ENCODE results near the gene GPR149. TPM values are rescaled to one million over a fixed set of nuclear protein-coding genes. Genes with fewer than 3 reads are reported as not detected.

Gene GPR149
- total and polyA plus RNA-seq, 5 experiments from 2014 or later: not detected

DNA sequence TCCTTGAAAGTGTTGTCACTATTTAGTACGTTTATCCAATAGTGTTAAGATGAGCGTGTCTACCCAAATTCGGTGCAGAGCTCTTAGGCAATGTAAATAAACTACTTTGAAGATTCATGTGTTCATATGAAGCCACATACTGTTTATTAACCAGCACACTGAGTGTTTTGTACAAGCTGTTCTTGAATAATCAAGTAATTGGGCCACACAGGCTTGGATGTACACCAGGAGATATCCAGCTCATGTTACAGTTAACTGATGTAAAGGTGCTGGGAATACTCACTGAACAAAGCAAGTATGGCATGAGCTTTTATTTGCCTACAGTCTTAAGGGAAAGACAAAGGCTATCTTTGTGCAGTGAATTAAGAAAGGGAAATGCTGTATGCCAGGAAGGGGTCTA is 105.1 kb downstream of the GPR149 start:
- peak in 1 of 2 donors; percentile 1 for ATAC-seq

DNA sequence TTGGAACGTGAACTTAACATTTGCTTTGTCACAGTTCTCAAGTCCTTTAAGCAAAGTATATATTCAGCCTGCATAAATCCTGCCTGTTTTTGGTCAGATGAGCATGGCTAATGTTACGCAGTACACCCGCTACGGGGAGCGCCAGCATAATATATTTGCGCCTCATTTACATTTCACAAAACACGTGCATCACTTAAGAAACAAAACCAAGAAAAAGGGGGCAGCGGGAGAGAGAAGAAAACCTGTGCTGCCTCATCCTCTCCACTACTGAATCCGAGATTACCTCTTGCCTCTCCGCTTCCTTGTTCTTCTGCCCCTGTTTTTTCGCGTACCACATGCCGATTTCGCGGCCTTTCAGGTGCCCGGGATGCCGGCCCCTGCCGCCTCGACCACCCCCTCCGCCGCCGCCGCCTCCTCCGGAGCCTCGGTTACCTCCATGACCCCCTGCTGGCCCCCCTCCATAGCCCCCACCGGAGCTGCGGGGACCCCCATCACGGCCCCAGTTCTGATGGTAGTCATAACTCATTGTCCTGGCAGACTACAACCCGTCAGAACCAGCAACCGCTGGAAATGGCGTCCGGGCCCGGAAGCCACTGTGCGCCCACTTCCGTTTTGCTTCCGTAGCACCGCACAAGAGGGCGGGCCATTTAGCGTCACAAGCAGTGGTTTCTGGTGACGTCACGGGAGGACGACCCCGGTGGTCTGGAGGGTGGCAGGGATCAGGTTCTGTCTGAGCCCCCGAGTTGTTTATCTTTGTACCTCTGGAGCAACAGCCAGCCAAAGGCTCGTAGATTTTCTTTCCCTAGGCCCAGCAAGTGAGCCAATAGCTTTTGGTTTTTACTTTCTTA is 105.9 kb downstream of the GPR149 start, which contains the start of gene DHX36:
Gene DHX36, minus strand, starts transcription at position 597 of the 848 bp plus-strand sequence. Its CDS starts 71 bp downstream, at position 526.
- POLR2A ChIA-PET: interaction anchor here (0.6 to 0.8 kb wide), 4 partner anchors 21 to 1530 kb away, joined by 3 to 4 read pairs (median 4); no protein-coding TSS in a partner anchor
- Mint-ChIP-seq H3K27ac (peak within 1 kb of the TSS in 9 of 10 donors; percentile 94 to 100 (median 99)), H3K4me1 (peaks cover 6 to 36% (median 13%) of the 10 kb centered on the region in 4 donors), H3K9me3 (no peaks in the 10 kb centered on the region), H3K4me3 (peak within 1 kb of the TSS in 7 of 10 donors; percentile 94 to 100 (median 97)), H3K27me3 (peaks cover 0 to 4% (median 1%) of the 10 kb centered on the region in 5 donors), H3K36me3 (peaks cover 0 to 8% (median 8%) of the 10 kb centered on the region in 3 donors)
- DNase-seq (peak; percentile 80 to 97 (median 94)), ATAC-seq (peak; percentile 87 to 91)

More for the DNA sequence above, 105.1 kb downstream of the GPR149 start:
- Mint-ChIP-seq H3K4me3 (peak overlapping the region in 7 of 10 donors; percentile 94 to 100 (median 97)), H3K4me1 (peaks cover 6 to 36% (median 13%) of the 10 kb centered on the region in 4 donors), H3K27ac (peak overlapping the region in 9 of 10 donors; percentile 94 to 100 (median 99)), H3K36me3 (peaks cover 0 to 8% (median 8%) of the 10 kb centered on the region in 3 donors), H3K9me3 (no peaks in the 10 kb centered on the region), H3K27me3 (peaks cover 0 to 4% (median 1%) of the 10 kb centered on the region in 5 donors)
- no peak for DNase-seq
- POLR2A ChIA-PET: no interaction called here

DNA sequence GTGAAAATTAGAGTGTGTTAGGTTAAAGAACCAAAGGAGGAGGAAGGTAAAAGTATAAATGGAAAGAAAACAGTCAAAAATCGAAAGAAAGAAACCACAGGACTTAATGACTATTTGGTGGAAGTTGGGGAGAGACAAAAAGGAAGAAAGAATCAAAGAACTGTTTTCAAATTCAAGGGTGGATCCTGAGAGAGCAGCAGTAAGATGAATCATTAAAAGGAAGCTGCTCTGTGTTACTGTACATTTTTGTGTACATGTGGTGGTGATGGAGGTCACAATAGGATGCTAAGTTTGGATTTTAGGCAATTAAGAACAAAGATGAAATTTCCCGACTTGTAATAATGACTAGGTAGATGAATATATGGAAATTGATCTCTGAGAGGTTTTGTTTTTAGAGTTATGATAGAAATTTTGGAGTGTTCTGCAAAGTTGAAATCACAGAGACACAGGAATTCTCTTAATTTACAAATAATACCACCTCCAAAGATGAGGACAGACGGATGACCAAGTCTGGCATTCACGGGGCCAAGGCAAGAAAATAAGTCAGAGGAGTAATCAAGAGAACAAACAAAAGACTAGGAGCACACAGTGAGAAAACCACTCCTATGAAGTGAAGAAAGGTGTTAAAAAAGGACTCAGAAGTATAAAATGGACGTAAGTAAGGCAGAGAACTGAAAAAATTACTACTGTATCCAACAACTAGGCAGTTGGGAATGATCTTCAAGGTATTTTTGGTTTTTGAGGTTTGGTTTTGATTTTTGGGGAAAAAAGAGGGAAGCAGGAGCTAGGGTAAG is 112.8 kb downstream of the GPR149 start:
- Mint-ChIP-seq H3K27ac (peak overlapping the region in 9 of 10 donors; percentile 8 to 73 (median 35)), H3K9me3 (no peaks in the 10 kb centered on the region), H3K27me3 (no peaks in the 10 kb centered on the region), H3K36me3 (peaks cover 0 to 58% (median 23%) of the 10 kb centered on the region in 3 donors), H3K4me3 (peak overlapping the region in 7 of 10 donors; percentile 22 to 68 (median 43)), H3K4me1 (peaks cover 0 to 27% (median 14%) of the 10 kb centered on the region in 4 donors)
- no peak for DNase-seq
- no peak for ATAC-seq
- POLR2A ChIA-PET: no interaction called here

DNA sequence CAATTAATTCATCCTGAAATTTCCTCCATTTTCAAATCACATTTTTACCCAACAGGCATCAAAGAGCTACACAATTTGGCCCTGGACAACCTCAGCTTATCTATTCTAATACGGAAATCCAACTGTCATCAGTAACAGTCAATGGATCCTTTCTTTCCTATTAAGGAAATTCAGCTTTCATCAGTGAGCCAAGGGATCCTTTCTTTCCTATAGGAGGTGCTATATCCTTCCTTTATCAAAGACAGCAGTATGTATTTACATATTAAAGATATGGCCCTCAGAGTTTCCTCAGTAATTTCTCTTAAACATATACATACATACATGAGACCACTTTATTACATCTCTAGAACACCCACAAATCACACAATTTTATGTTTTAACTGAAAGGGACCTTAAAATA is 115.8 kb downstream of the GPR149 start:
- POLR2A ChIA-PET: no interaction called here
- H3K36me3 Mint-ChIP-seq: peaks cover 0 to 68% (median 18%) of the 10 kb centered on the region in 3 donors

DNA sequence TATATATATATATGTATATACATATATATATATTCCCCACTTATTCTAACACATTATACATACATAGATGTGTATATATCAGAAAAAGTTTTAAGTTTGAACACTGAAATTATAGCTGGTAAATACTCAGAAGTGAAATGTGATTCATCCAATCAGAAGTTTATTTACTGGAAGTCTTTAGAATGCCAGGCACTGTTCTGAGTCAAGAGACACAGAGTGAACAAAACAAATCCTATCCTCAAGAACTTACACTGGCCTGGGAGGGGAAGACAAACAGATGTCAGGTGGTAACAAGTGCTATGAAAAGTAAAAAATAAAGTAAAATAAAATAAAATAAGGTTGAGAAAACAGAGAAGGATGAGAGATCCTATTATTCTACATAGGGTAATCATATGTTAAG is 119.2 kb downstream of the GPR149 start:
- DNase-seq (no peak), ATAC-seq (no peak)
- no peak overlapping the region for H3K27ac Mint-ChIP-seq
- no peaks in the 10 kb centered on the region for H3K27me3 Mint-ChIP-seq
- H3K4me1 Mint-ChIP-seq: peaks cover 8 to 24% (median 15%) of the 10 kb centered on the region in 4 donors
- no peak overlapping the region for H3K4me3 Mint-ChIP-seq
- POLR2A ChIA-PET: no interaction called here
- no peaks in the 10 kb centered on the region for H3K9me3 Mint-ChIP-seq
- peaks cover 0 to 80% (median 20%) of the 10 kb centered on the region in 3 donors for H3K36me3 Mint-ChIP-seq

More for the DNA sequence above, 115.8 kb downstream of the GPR149 start:
- peak overlapping the region in 3 of 10 donors; percentile 33 to 83 (median 61) for H3K27ac Mint-ChIP-seq
- peaks cover 0 to 16% (median 10%) of the 10 kb centered on the region in 4 donors for H3K4me1 Mint-ChIP-seq
- H3K27me3 Mint-ChIP-seq: no peaks in the 10 kb centered on the region
- no peaks in the 10 kb centered on the region for H3K9me3 Mint-ChIP-seq
- DNase-seq: no peak
- ATAC-seq: no peak
- no peak overlapping the region for H3K4me3 Mint-ChIP-seq

DNA sequence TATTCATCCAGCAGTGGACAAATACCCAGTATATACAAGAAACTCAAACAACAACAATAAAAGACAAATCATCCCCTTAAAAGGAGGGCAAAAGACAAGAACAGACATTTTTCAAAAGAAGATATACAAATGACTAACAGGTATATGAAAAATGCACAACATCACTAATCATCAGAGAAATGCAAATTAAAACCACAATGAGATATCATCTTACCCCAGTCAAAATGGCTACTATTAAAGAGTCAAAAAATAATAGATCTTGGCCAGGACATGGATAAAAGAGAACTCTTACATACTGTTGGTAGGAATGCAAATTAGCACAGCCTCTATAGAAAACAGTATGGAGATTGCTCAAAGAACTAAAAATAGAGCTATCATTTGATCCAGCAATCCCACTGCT is 122.6 kb downstream of the GPR149 start:
- Mint-ChIP-seq H3K36me3 (peaks cover 2 to 80% (median 8%) of the 10 kb centered on the region in 3 donors), H3K4me3 (no peak overlapping the region), H3K9me3 (no peaks in the 10 kb centered on the region), H3K27me3 (no peaks in the 10 kb centered on the region), H3K4me1 (peaks cover 8 to 13% (median 12%) of the 10 kb centered on the region in 4 donors), H3K27ac (peak overlapping the region in 6 of 10 donors; percentile 3 to 70 (median 22))
- ATAC-seq (no peak), DNase-seq (no peak)
- POLR2A ChIA-PET: no interaction called here

DNA sequence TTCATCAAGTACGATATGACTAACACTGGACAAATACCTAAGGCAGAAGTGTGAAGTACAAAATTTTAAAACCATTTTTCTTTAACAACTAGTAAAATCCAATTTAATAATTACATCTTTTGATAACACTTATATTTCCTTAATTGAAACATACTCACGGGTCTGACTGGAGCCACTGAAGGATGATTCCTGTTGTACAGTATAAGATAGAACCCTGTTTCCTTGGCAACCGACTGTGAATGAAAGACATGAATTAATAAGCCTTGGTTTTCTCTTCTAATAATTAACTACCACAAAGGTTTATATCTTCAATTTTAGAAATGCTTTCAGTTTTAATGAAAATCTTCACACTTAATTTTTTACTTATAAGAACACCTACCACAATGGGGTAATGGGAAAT is 125.1 kb downstream of the GPR149 start:
- DNase-seq (no peak), ATAC-seq (no peak)
- Mint-ChIP-seq H3K27ac (peak overlapping the region in 2 of 10 donors; percentile 29 to 31), H3K9me3 (no peaks in the 10 kb centered on the region), H3K36me3 (peaks cover 4 to 93% (median 14%) of the 10 kb centered on the region in 3 donors), H3K4me3 (no peak overlapping the region), H3K4me1 (peaks cover 9 to 13% (median 12%) of the 10 kb centered on the region in 4 donors), H3K27me3 (no peaks in the 10 kb centered on the region)
- POLR2A ChIA-PET: no interaction called here

DNA sequence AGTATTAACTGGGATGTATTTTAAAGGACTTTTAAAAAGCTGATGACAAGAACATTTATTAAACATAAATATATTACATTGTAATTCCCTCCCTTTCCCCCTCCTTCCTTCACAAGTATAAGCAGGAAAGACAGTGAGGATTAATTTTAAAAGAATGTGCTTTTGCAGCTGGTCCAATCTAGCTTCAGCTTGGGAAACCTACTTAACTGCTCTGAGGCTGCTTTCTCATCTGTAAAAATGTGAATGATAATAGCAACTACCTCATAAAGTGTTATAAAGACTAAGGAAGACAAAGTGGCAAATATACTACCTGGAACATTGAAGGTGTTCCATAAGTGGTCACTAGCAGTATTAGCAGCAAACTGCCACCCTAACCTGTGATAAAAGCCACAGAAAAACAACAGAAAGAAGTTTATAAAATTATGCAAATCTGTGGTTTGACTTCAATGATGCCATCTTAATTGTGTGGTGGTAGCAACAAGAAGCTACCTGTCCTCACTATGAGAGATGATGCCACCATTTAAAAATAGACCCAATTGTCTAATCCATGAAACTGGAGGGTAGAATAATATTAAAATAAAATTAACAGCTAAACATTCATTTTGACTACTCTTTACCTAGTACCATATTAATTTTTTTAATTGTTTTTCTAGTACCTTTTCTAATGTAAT is 125.7 kb downstream of the GPR149 start:
- no peaks in the 10 kb centered on the region for H3K9me3 Mint-ChIP-seq
- no peaks in the 10 kb centered on the region for H3K27me3 Mint-ChIP-seq
- DNase-seq (no peak), ATAC-seq (no peak)
- peaks cover 4 to 92% (median 17%) of the 10 kb centered on the region in 3 donors for H3K36me3 Mint-ChIP-seq
- H3K4me1 Mint-ChIP-seq: peaks cover 9 to 13% (median 12%) of the 10 kb centered on the region in 4 donors
- H3K4me3 Mint-ChIP-seq: no peak overlapping the region
- H3K27ac Mint-ChIP-seq: peak overlapping the region in 1 of 10 donors; percentile 55
- POLR2A ChIA-PET: no interaction called here

DNA sequence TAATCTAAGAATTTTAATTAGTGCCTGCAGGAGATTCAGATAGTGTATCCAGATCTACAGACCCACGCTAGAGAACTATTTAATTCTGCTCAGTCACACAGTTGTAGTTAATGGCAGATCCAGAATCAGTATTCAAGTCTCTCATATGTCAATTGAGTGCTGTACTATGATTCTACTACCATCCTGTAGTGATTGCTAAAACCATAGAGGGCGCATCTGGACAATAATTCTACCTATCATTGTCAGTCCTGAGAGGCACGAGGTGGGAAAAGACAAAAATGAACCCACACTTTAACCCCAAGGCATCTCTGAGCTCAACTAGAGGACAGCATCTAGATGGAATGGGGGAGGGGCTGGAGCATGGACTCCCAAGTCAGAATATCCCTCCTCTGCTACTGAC is 128.4 kb downstream of the GPR149 start:
- Mint-ChIP-seq H3K36me3 (peaks cover 4 to 88% (median 23%) of the 10 kb centered on the region in 3 donors), H3K27me3 (no peaks in the 10 kb centered on the region), H3K27ac (peak overlapping the region in 2 of 10 donors; percentile 42 to 65), H3K9me3 (no peaks in the 10 kb centered on the region), H3K4me1 (peaks cover 0 to 4% (median 2%) of the 10 kb centered on the region in 4 donors), H3K4me3 (no peak overlapping the region)
- DNase-seq (no peak), ATAC-seq (no peak)
- POLR2A ChIA-PET: no interaction called here

DNA sequence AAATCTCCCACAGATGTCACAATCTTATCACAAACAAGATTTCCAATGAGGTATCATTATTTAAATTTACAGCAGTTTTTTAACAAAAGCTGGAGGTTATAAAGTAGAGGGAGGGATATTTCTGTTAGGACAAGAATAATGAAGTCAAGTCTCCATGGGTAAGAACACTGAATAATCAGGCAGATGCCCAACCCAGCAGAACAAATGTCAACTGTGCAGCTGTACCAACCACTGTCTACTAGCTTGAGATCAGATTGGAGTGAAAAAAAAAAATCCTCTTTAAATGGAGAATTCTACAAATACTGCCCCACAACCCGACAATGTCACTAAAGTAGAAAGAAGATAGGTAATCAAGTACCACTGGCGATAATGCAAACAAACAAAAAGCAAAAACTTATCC is 136.0 kb downstream of the GPR149 start:
- no peak overlapping the region for H3K4me3 Mint-ChIP-seq
- POLR2A ChIA-PET: no interaction called here
- no peaks in the 10 kb centered on the region for H3K27me3 Mint-ChIP-seq
- peaks cover 0 to 6% (median 0%) of the 10 kb centered on the region in 4 donors for H3K4me1 Mint-ChIP-seq
- peaks cover 7 to 85% (median 42%) of the 10 kb centered on the region in 3 donors for H3K36me3 Mint-ChIP-seq
- H3K9me3 Mint-ChIP-seq: no peaks in the 10 kb centered on the region
- DNase-seq (no peak), ATAC-seq (no peak)
- peak overlapping the region in 7 of 10 donors; percentile 1 to 76 (median 19) for H3K27ac Mint-ChIP-seq

DNA sequence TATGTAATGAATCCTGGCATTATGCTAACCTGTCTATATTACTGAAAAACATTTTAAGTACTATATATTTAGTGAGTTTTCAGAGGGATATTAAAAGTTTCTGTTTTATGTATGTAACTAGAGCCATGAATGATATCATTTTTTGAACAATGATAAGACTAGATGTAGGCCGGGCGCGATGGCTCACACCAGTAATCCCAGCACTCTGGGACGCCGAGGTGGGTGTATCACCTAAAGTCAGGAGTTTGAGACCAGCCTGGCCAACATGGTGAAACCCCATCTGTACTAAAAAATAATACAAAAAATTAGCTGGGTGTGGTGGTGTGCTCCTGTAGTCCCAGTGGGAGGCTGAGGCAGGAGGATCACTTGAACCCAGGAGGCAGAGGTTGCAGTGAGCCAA is 139.8 kb downstream of the GPR149 start:
- H3K4me3 Mint-ChIP-seq: no peak overlapping the region

More for the DNA sequence above, 139.8 kb downstream of the GPR149 start:
- Mint-ChIP-seq H3K4me1 (peaks cover 0 to 5% (median under 1%) of the 10 kb centered on the region in 4 donors), H3K9me3 (no peaks in the 10 kb centered on the region), H3K36me3 (peaks cover 12 to 91% (median 43%) of the 10 kb centered on the region in 3 donors), H3K27me3 (no peaks in the 10 kb centered on the region), H3K27ac (peak overlapping the region in 3 of 10 donors; percentile 27 to 42 (median 41))
- POLR2A ChIA-PET: no interaction called here
- DNase-seq (no peak), ATAC-seq (no peak)
